ENCODE measurements around the gene IRAK2.

Gene IRAK2

DNA sequence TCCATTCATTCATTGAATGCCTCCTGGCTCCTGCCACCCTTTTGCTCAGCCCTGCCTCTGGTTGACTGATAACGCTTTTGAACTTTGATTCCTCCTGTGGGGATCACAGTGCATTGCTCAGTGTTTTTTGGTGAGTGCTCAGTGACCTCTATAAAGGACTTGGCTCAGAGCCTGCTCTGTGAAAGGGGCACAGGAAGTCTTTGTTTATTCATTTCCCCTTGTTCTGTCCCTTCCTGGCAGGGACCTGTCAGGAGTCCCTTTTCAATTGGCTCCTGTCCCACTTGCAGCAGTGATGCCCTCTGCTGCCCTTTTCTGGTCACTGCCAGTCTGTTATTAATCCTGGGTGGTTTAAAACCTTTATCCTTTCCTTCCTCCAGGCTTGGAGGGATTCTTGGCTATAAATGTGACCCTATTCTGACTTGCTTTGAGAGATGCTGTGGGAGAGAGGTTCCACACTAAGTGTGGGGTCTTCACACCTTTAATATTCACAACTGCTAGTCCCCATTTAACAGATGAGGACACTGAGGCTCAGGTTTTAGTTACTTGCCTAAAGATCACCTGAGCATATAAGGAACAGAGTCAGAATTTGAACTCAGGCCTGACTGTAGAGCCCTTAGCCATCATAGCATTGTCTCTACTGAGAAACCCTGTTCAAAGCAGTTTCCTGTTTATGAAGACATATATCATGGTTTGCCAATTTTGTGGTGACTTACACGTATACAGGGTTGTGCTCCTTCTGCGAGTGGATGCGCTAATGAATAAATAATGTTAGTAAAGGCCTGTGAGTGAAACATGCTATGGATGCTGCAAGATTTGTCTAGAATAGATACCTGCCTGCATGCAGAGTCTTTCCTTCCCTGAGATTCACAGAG is 60.3 kb downstream of the IRAK2 start:
- DNase-seq (ENCODE audit: low read depth), result no peak

DNA sequence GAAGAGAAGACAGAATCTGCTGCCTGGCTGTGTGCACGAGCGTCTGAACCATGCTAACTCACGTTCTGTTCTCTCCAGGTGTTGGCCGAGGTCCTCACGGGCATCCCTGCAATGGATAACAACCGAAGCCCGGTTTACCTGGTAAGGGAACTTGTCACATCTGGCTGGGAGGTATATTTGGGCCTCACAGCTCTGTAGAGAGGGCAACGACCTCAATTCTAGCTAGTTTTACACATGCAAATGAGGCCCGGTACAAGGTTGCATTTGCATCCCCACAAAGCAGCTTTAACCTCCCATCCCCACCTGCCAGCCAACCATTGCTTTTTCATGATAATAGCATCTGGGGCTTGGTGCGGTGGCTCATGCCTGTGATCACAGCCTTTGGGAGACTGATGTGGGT is 61.6 kb downstream of the IRAK2 start:
- DNase-seq (ENCODE audit: low read depth), result no peak

DNA sequence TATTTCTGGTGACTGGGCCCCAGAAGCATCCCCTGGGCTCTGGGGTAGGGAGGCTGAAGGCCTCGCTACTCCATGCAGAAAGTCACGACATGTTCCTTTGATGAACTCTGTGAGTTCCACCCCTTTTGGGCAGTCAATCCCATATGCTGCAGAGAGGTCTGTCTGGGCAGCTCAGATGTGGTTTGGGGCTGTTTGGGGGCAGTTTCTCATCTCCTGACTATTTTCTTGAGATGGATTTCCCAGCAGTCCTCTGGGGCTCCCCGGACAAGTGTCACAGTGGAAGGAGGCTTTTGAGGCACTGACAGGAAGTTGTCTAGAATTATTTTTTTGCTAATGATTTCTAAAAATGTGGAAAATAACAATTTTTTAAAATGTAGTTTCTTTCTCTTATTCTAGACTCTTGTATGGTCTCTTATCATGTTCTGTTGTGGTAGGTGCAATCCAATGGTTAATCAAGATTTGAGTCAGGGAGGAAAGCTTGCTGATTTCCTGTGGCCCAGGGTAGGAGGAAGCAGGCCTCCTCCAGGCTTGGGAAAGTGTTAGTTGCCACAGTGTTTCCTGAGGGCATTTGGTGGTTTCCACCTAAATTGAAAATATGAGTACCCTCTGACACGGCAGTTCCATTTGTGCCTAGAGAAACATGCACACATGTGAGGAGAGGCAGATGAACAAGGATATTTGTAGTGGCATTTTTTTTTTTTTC is 63.7 kb downstream of the IRAK2 start:
- DNase-seq (ENCODE audit: low read depth), result no peak

DNA sequence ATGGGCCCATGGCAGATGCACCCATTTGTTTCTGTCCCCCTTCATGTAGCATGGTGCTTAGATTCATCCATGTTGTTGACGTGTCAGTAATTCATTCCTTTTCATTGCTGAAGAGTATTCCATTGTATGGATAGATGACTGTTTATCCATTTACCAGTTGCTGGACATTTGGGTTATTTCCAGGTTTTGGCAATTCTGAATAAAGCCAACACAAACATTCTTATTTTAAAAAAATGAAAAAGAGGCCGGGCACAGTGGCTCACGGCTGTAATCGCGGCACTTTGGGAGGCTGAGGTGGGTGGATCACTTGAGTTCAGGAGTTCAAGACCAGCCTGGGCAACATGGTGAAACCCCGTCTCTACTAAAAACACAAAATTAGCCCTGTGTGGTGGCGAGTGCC is 64.9 kb downstream of the IRAK2 start:
- DNase-seq (ENCODE audit: low read depth), result no peak

DNA sequence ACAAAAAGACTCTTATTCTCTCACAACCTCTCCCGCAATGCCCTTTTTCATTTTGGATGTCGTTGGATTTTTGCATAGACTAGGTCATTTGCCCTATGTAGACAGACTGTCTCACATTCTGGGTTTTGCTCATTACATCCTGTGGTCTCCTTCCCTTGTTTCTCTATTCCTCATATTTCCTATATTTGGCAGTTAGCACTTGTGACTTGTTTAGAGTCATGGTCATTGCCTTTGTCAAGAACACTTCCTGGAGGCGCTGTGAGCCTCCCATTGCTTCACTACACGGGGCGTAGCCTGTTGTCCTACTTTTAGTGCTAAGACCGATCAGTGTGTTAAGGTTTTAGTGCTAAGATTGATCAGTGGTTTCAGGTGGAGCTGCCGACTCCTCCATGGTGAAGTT is 67.4 kb downstream of the IRAK2 start:
- DNase-seq (ENCODE audit: low read depth), result no peak

DNA sequence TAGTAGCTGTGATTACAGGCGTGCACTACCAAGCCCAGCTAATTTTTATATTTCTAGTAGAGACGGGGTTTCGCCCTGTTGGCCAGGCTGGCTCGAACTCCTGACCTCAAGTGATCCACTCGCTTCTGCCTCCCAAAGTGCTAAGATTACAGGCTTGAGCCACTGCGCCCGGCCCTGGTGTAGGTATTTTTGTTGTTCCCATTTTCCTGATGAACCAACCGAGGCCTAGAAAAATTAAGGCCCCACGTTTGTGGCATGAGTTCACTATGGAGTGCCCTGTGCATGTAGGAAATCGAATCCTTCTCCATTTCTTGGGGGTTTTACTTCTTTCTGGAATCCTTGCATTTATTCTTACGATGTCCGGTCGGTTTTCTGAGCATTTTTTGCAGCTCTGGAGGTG is 69.3 kb downstream of the IRAK2 start:
- DNase-seq (ENCODE audit: low read depth), result no peak

DNA sequence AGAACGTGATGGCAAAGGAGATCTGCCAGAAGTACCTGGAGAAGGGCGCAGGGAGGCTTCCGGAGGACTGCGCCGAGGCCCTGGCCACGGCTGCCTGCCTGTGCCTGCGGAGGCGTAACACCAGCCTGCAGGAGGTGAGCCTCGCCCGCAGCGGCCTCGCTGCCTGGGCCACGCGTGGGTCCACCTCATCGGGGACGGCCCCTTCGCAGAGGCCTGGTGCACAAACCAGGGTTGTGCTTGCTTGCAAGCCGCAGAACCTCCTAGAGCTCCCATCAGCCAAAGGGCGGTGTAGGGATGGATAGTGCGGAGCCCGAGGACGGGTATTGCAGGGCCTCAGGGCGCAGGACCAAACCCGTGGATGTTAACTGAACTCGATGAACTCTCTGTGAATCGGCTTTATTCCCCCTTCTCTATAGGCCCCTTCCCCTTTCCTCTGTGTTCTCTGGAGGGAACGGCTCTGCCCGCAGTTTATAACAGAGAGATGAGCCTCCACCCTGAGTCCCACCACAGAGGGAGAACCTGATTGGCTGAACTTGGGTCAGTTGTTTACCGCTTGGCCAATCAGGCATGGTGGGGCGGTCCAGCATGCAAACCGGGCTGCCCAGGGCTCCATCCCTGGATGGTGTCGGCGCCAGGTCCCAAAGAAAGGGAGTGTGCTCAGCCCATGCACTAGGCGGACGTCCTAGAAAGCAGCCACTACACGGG is 70.0 kb downstream of the IRAK2 start:
- no peak for DNase-seq (ENCODE audit: low read depth)

DNA sequence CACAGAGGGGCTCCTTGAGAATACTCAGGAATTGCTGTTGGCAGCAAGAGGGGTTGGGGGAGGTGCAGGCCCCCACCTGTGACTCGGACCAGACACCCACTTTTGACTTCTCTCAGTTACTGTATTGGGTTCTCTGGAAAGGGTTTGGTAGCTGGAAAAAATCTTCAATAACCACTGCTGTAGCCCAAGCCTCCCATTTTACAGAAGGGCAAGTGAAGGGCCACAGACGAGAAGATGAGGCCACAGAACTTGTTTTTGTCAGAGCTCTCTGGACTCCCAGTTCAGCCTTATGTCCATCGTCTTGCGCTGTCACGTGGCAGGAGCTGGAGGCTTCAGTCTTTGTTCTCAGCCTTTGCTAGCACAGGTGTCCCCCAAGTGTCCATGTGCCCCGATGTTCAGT is 70.8 kb downstream of the IRAK2 start:
- DNase-seq (ENCODE audit: low read depth), result no peak

DNA sequence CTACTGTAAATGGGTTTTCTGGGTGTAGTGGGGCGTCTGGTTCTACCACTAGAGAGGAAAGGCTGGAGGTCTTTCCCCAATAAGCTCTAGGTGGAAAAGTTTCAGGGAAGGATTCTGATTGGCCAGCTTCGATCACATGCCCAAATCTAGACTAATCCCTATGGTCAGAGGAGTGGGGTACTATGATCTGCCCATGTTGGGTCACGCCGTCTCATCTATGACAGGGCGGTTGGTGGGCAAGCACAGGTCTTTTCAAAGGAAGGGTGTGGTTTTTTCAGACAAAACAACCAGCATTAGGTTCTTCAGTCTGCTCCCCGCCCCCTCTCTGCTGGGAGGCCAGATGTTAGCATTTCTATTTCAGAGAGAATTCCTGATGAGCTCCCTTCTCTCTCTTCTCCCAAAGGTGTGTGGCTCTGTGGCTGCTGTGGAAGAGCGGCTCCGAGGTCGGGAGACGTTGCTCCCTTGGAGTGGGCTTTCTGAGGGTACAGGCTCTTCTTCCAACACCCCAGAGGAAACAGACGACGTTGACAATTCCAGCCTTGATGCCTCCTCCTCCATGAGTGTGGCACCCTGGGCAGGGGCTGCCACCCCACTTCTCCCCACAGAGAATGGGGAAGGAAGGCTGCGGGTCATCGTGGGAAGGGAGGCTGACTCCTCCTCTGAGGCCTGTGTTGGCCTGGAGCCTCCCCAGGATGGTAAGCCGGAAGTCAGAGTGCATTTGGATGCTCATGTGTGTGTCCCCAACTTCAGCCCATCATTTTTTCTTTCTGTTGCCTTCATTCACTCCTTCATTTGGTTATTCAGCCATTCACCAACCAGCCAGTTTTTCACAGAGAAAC is 73.8 kb downstream of the IRAK2 start:
- no peak for DNase-seq (ENCODE audit: low read depth)

DNA sequence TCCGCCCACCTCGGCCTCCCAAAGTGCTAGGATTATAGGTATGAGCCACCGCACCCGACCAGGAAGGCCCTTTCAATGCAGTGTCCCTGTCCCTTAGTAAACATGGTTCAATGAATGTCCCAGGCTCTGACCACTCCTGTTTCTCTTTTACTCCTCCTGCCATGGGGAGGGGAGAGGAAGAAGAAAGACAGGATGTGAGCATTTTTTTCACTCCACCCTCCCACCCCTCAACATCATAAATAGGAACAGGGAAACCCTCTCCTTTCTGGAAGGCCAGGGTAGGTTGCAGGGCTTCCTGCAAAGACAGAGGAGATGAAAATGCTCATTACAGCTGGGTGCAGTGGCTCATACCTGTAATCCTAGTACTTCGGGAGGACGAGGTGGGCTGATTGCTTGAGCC is 76.1 kb downstream of the IRAK2 start:
- no peak for DNase-seq (ENCODE audit: low read depth)

DNA sequence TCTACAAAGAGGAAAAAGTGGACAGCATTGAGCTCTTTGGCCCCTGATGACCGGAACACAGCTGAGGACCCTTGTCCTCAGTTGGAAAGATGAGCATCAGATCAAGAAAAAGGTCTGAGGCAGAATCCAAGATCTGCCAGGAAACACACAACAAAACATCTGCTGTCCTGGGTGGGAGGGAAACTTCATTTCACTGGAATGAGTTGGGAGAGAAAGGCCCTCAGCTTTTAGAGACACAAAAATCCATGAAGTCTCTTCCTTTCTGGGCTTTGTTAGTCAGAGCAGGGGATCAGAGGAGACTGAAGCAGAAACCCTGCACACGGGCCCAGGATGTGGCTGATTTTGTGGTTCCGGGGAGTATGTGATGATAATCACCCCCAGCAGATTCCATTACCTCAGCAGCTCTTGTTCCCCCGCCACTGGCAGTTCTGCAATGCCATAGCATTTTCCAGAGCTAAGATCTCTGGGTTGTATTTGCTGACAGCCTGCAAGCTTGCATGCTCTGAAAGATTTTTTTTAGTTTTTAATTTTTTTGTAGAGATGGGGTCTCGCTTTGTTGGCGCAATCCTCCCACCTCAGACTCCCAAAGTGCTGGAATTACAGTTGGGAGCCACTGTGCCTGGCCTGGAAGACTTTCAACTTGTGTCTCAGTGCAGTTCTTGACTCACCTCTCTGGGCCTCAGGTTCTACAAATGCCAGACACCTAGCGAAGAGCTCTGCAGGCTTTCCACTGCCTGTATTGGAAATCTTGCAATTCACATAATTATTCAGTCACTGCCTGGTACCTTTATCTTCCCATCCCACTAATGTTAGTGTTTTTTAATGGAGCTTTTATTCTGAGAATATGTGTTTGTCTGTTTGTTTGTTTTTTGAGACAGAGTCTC is 77.7 kb downstream of the IRAK2 start:
- no peak for DNase-seq (ENCODE audit: low read depth)

DNA sequence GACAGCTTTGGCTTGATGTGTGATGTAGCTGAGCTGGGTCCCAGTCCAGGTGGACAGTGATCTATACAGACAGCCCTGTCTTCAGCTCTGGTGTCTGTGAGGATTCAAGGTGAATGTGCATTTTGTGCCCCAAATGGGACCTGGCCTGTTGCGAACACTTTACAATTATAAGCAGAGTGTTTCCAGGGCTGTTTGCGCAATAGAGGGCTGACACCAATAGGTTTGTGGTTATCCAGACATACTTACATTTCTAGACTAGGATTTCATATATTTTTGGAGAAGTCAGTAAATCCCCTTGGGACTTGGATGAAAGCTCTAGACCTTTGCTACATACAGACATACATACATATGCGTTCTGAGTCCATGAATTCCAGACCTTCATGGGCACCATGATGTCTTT is 79.3 kb downstream of the IRAK2 start:
- DNase-seq (ENCODE audit: low read depth), result no peak

DNA sequence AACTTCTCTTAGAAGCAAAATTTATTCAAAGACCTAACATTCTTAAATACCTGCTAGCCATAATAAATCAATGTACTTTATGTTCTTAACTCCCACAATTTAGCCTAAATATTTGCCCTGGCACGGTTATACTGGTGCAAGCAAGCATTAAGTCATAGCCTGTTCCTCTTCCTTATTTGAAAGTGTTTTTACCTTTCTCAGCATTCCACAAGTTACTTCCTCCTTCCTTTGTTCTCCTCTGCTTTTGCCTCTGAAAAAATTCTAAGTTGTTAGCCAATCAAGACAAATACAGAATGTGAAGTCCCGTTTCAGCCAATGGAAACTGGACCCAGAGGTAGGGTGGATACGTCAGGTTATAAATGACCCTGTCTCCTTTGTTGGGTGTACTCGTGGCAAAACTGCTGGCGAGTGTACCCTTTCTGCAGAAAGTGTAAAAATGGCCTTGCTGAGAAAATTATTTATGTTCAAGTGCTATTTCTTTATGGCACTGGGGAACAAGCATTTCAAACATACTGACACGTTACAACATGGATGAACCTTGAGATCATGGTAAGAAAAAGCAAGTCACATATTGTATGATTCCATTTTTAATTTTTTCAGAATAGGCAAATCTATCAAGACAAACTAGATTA is 80.5 kb downstream of the IRAK2 start:
- DNase-seq (ENCODE audit: low read depth), result no peak

DNA sequence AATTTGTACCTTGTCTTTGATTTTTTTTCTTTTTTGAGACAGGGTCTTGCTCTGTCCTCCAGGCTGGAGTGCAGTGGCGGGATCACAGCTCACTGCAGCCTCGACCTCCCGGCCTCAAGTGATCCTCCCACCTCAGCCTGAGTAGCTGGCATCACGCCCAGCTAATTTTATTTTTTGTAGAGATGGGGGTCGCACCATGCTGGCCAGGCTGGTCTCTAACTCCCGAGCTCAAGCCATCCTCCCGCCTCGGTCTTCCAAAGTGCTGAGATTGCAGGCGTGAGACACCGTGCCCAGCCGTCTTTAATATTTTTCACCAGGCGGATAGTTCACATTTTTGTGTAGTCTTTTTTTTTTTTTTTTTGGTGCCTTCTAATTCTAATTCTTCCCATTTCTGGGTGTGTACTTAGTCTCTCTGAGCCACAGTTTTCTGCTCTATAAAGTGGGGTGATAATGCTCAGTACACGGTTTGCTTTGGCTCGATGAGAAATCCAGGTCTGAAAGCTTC is 83.0 kb downstream of the IRAK2 start:
- DNase-seq (ENCODE audit: low read depth), result no peak

DNA sequence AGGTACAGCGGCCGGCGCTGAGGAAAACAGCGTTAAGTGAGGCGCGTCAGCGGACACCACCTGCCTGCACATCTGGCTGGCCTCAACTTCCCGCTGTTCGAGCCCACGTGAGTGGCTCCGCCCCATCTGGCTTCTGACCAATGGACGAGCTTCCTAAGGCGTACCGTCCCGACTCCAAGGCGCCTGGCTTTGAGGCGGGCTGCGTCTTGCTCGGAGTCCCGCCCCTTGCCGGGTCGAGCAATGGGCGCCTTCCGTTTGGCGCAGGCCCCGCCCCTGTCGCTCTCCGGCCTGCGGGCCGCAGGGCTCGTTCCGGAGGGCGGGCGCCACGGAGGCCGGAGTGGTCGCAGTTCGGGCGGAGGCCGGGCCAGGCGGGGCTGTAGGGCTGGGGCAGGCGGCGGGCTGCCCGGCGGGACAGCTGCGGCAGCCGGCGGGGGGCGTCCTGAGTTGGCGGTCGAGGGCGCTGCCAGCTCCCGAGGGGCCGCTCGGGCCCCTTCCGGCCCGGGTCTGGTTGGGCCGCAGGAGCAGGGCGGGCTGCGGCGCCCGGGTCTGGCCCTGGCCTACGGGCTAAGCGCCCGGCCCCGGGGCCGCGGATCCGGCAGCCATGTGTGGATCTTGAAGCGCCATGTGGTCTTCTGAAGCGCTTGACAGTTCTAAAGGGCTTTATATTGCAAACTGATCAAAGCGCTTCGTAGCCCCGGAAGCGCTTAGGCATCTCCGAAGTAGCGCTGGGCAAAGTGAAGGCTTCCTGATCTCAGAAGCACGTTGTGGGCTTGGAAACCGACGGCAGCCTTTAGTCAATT is 83.7 kb downstream of the IRAK2 start, which contains the start of gene TATDN2:
TSS of gene TATDN2 (plus strand) at position 276 of the 800 bp plus-strand sequence. CDS start 742 bp downstream, outside the sequence.
- peak; percentile 71 for DNase-seq (ENCODE audit: low read depth)

DNA sequence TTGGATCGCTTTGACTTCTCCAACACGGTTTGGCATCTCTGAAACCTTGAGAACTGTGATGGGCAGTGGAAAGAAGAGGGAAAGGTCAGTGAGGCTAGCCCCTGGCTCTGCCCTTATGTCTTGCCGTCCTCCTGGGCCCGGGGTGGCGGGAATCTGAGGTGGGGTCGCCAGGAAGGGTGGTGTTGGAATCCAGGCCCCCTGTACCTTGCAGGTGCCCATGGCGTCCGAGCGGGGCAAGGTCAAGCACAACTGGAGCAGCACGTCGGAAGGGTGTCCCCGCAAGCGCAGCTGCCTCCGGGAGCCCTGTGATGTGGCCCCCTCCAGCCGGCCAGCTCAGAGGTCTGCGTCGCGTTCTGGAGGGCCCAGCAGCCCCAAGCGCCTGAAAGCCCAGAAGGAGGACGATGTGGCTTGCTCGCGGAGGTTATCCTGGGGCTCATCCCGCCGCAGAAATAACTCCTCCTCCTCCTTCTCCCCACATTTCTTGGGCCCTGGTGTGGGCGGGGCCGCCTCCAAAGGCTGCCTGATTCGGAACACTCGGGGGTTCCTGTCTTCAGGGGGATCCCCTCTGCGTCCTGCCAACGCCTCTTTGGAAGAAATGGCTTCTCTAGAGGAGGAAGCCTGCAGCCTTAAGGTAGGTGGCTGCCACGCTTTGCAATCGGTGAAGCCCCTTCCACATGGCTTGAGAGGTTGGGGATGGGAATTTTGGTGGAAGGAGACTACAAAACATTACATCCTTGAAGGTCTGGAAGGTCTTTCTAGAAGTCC is 84.4 kb downstream of the IRAK2 start:
- no peak for DNase-seq (ENCODE audit: low read depth)

DNA sequence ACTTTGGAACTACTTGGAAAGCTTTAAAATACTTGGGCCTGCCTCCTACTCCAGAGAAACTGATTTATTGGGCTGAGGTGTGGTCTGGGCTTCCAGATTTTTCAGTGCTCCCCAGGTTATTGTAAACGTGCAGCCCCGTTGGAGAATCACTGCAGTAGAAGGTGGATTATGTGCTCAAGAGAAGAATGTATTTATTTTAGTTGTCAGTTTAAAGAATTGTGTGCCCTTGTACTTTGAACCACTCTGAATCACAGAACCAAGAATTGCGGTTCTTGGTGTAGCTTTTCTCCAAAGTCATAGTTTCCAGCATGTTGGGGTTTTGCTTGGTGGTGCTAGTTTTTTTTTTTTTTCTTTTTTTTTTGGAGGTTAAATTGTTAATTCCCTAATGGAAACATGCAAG is 85.1 kb downstream of the IRAK2 start:
- no peak for DNase-seq (ENCODE audit: low read depth)

DNA sequence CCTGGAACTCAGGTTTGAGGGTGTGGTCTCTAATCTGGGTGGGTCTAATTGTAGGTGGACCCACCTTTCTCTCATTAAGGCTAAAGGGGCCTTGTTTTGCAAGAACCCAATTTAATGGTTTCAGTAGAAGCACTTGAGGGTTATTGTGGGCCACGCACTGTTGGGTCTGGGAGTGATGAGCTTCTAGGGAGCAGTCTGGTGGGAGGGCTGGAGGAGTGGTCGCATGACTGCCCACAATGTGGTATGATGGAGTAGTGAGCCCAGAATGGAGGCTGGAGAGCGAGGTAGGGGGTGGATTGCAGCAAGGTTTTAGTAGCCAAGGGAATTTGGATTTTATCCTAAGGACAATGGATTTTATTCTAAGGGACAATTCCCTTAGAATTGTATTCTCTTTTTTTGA is 86.3 kb downstream of the IRAK2 start:
- no peak for DNase-seq (ENCODE audit: low read depth)

DNA sequence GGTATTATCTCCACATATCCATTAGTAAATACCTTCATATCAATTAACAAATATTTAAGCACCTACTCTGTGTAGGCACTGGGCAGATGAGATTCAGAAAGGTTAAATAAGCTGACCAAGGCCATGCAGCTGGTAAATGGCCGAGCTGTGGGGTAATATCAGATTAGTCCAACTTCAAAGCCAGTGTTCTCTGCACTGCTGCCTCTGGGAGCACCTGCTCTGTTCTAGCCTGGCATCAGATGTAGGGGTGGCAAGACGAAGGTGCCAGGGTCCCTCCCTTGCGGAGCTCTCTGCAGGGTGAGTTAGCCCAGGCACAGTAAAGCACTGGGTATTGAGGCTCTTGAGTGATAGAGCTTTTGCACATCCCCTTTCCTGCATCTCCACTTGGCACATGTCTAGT is 89.0 kb downstream of the IRAK2 start:
- no peak for DNase-seq (ENCODE audit: low read depth)
